T-helper 1 cell (primary cell): ENCODE measurements around the gene TMEM167A.

ENCODE experiments used
- DNase-seq, 5 donors: peaks; one replicate each; pipeline ENCODE4 v3.0.0-alpha.2; 2012 to 2020

Gene TMEM167A

GRCh38 chr5:83034528-83035207 lies 42.5 kb downstream of the TMEM167A start:
- no peak for DNase-seq

GRCh38 chr5:83034036-83034435 lies 43.2 kb downstream of the TMEM167A start:
- no peak for DNase-seq

GRCh38 chr5:83031381-83031780 lies 45.8 kb downstream of the TMEM167A start:
- no peak for DNase-seq

- DNase-seq: no peak
These were observed 47.3 kb downstream of the TMEM167A start for GRCh38 chr5:83029912-83030311.

- DNase-seq: no peak
These were observed 50.1 kb downstream of the TMEM167A start for GRCh38 chr5:83026930-83027687.

GRCh38 chr5:83026516-83026915 lies 50.7 kb downstream of the TMEM167A start:
- no peak for DNase-seq

GRCh38 chr5:83025690-83026478 lies 51.3 kb downstream of the TMEM167A start:
- no peak for DNase-seq

- DNase-seq: no peak
These were observed 54.9 kb downstream of the TMEM167A start for GRCh38 chr5:83022334-83022733.

- no peak for DNase-seq
These were observed 61.5 kb downstream of the TMEM167A start for GRCh38 chr5:83015676-83016075.

GRCh38 chr5:83011985-83012384 lies 65.2 kb downstream of the TMEM167A start:
- DNase-seq: no peak

- no peak for DNase-seq
These were observed 67.8 kb downstream of the TMEM167A start for GRCh38 chr5:83009408-83009807.

GRCh38 chr5:83007755-83008154 lies 69.4 kb downstream of the TMEM167A start:
- DNase-seq: no peak

- no peak for DNase-seq
These were observed 70.4 kb downstream of the TMEM167A start for GRCh38 chr5:83006683-83007283.

GRCh38 chr5:83003791-83004190 lies 73.4 kb downstream of the TMEM167A start:
- DNase-seq: no peak
